OCI-LY7 (cell line): ENCODE results near the gene GFI1. TPM values are rescaled to one million over a fixed set of nuclear protein-coding genes. Genes with fewer than 3 reads are reported as not detected.

Experiments
- BruUV-seq: library from RNA; stranded (reverse); fragments of 400-500 nt; replicated peaks from 2 replicates; lab custom pipeline; 2021; lab: Mats Ljungman, UMichigan
- CTCF ChIA-PET: fragments of 300-600 bp; sonication (Branson Sonifier 250); formaldehyde crosslinking; loops from one replicate; lab custom pipeline; 2022; ENCODE audit warnings: antibody characterized with exemption; ENCODE audit not compliant: unreplicated experiment; lab: Charles Lee
- POLR2A ChIA-PET: fragments of 300-600 bp; sonication (Branson Sonifier 250); formaldehyde crosslinking; loops from one replicate; lab custom pipeline; 2022; ENCODE audit warnings: antibody characterized with exemption; lab: Charles Lee
- DNase-seq: peaks from one replicate; pipeline ENCODE4 v3.0.0-alpha.2; 2015; ENCODE audit warnings: low spot score
- H2AFZ ChIP-seq: fragments of 200-600 bp; sonication (generic), shearing (Covaris generic); 2 replicates; pipeline ENCODE4 v1.6.1; 2014; ENCODE audit warnings: mild to moderate bottlenecking, antibody characterized with exemption, low read length, moderate library complexity
- H3K27ac ChIP-seq: fragments of 200-600 bp; sonication (generic); 2 replicates; pipeline ENCODE4 v1.5.1; 2014; ENCODE audit warnings: mixed run types, low read depth, mild to moderate bottlenecking, moderate library complexity, low read length, inconsistent platforms; ENCODE audit not compliant: poor library complexity, severe bottlenecking
- H3K36me3 ChIP-seq: fragments of 200-600 bp; sonication (generic); 2 replicates; pipeline ENCODE4 v1.6.1; 2014; ENCODE audit warnings: mild to moderate bottlenecking, antibody characterized with exemption, low read length, moderate library complexity, mixed read lengths; ENCODE audit not compliant: insufficient read depth
- H3K4me1 ChIP-seq: fragments of 200-600 bp; sonication (generic); 2 replicates; pipeline ENCODE4 v1.5.1; 2014; ENCODE audit warnings: mild to moderate bottlenecking, low read length; ENCODE audit not compliant: insufficient read depth, poor library complexity, severe bottlenecking
- H3K4me2 ChIP-seq: fragments of 200-600 bp; sonication (generic); 2 replicates; pipeline ENCODE4 v1.6.1; 2014; ENCODE audit warnings: mild to moderate bottlenecking, low read length
- H3K4me3 ChIP-seq: fragments of 200-600 bp; sonication (generic); 2 replicates; pipeline ENCODE4 v1.5.1; 2014; ENCODE audit warnings: mild to moderate bottlenecking, low read depth, low read length; ENCODE audit not compliant: poor library complexity, severe bottlenecking
- H3K79me2 ChIP-seq: fragments of 200-600 bp; sonication (generic); 2 replicates; pipeline ENCODE4 v1.6.1; 2016; ENCODE audit warnings: low read depth, mild to moderate bottlenecking, low read length, moderate library complexity, mixed read lengths; ENCODE audit not compliant: insufficient read depth
- H3K9me2 ChIP-seq: fragments of 200-600 bp; sonication (generic); 2 replicates; pipeline ENCODE4 v1.6.1; 2016; ENCODE audit warnings: mild to moderate bottlenecking, low read length, mixed read lengths; ENCODE audit not compliant: insufficient read depth
- H3K9me3 ChIP-seq: fragments of 200-600 bp; sonication (generic); 2 replicates; pipeline ENCODE4 v1.6.1; 2014; ENCODE audit warnings: mild to moderate bottlenecking, mixed run types, low read length, mixed read lengths
- H4K20me1 ChIP-seq: fragments of 200-600 bp; sonication (generic); 2 replicates; pipeline ENCODE4 v1.6.1; 2014; ENCODE audit warnings: mild to moderate bottlenecking, antibody characterized with exemption, low read length, moderate library complexity, mixed read lengths; ENCODE audit not compliant: insufficient read depth
- EZH2phosphoT487 ChIP-seq: fragments of 200-600 bp; sonication (generic); IDR thresholded peaks from 2 replicates; pipeline ENCODE4 v1.6.1; 2018; ENCODE audit warnings: low read depth, borderline replicate concordance, mild to moderate bottlenecking, mixed run types, antibody characterized with exemption, low read length, moderate library complexity, mixed read lengths
- intact Hi-C: fragments of 100-400 bp; cut with micrococcal nuclease; formaldehyde crosslinking; loops from one replicate; pipeline ENCODE4 v1.10.0; 2022; ENCODE audit not compliant: unreplicated experiment
- total RNA-seq, 2 experiments: library from RNA; depleted of rRNA in 1 of 2; stranded (reverse); fragments of >200 nt in 1 of 2; shearing (Covaris generic) in 1 of 2; gene quantifications; 2 replicates each; pipeline ENCODE4 v1.2.3, GENCODE V29; 2014 to 2022
- TF ChIP-seq, protein P1 (sequence below): fragments of 200-600 bp; sonication (generic); conservative IDR thresholded peaks from 2 replicates; pipeline ENCODE4 v1.5.1; 2014; ENCODE audit warnings: mild to moderate bottlenecking, antibody characterized with exemption, low read length, moderate library complexity, mixed read lengths

The GFI1 gene
- total RNA-seq, 2 experiments from 2014 or later: 0.30 to 0.50 TPM

DNA sequence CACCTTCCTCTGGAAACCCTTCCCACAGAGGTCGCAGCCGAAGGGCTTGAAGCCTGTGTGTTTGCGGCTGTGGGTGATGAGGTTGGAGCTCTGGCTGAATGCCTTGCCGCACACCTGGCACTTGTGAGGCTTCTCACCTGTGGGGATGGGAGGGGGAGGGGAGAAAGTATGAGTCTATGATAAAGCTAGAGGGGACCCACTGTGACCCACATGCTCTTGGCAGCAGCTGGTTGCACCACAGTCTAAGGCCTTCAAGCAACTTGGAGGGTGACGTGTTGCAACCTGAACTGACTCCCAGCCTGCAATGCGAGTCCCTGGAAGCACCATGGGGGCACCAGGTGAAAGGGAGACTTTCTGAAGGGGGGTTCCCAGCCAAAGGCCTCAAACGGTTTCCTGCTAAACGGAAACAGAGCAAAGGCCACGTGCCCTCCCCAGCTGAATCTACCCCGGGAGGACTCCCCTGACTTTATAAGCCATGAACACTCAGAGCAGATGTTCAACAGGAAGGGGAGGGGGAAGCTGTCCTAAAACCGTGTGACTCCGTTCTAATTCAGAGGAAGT lies 10.6 kb downstream of the GFI1 start:
- Histone ChIP-seq H3K79me2 (no peaks in the 10 kb centered on the region), H3K4me2 (peak overlapping the region; percentile 12; the same call in 1 of the 2 replicates), H2AFZ (peak overlapping the region; percentile 33; the same call in 1 of the 2 replicates), H3K9me3 (no peaks in the 10 kb centered on the region), H3K27ac (no peak overlapping the region), H3K4me3 (no peak overlapping the region), H4K20me1 (no peaks in the 10 kb centered on the region), H3K4me1 (peaks cover 13% of the 10 kb centered on the region), H3K36me3 (no peaks in the 10 kb centered on the region), H3K9me2 (no peaks in the 10 kb centered on the region)
- peak; percentile 68 for DNase-seq
- POLR2A ChIA-PET: interaction anchor here (1.3 kb wide), 1 partner anchor 9 kb away, joined by 4 read pairs; no protein-coding TSS in a partner anchor
- intact Hi-C loops: no loop called here
- TF ChIP-seq, protein P1, sequence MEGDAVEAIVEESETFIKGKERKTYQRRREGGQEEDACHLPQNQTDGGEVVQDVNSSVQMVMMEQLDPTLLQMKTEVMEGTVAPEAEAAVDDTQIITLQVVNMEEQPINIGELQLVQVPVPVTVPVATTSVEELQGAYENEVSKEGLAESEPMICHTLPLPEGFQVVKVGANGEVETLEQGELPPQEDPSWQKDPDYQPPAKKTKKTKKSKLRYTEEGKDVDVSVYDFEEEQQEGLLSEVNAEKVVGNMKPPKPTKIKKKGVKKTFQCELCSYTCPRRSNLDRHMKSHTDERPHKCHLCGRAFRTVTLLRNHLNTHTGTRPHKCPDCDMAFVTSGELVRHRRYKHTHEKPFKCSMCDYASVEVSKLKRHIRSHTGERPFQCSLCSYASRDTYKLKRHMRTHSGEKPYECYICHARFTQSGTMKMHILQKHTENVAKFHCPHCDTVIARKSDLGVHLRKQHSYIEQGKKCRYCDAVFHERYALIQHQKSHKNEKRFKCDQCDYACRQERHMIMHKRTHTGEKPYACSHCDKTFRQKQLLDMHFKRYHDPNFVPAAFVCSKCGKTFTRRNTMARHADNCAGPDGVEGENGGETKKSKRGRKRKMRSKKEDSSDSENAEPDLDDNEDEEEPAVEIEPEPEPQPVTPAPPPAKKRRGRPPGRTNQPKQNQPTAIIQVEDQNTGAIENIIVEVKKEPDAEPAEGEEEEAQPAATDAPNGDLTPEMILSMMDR: no peak
- no peak for TF ChIP-seq EZH2phosphoT487
- BruUV-seq: no TSS peak
- CTCF ChIA-PET: no interaction called here

DNA sequence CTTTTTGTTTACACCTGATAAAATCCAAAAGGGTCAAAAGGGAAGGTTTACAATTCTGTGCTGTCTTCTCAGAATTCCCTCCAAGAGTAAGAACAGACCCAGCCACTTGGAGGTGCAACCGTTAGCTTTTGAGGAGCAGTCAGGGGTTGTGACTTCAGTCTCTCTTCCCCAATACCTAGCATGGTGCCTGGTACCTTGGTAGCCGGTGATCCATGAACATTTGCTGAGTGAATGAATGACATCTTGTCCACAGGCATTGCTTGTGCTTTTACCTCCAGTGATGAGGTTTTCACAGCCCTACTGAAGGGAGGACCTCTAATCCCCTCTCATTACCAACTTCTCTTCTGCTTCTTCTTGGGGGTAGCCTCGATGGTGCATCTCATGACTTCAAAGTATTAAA lies 11.7 kb downstream of the GFI1 start:
- Histone ChIP-seq H3K9me2 (no peaks in the 10 kb centered on the region), H2AFZ (no peak overlapping the region), H3K36me3 (no peaks in the 10 kb centered on the region), H3K9me3 (no peaks in the 10 kb centered on the region), H4K20me1 (no peaks in the 10 kb centered on the region), H3K79me2 (no peaks in the 10 kb centered on the region), H3K27ac (no peak overlapping the region), H3K4me1 (peaks cover 13% of the 10 kb centered on the region), H3K4me3 (no peak overlapping the region), H3K4me2 (no peak overlapping the region)
- ChIA-PET POLR2A (interaction anchor here (0.5 kb wide), 1 partner anchor 49 kb away, joined by 4 read pairs; no protein-coding TSS in a partner anchor), CTCF (no interaction called here)
- intact Hi-C loops: no loop called here
- no peak for TF ChIP-seq EZH2phosphoT487
- TF ChIP-seq, protein P1: no peak
- no TSS peak for BruUV-seq
- no peak for DNase-seq

DNA sequence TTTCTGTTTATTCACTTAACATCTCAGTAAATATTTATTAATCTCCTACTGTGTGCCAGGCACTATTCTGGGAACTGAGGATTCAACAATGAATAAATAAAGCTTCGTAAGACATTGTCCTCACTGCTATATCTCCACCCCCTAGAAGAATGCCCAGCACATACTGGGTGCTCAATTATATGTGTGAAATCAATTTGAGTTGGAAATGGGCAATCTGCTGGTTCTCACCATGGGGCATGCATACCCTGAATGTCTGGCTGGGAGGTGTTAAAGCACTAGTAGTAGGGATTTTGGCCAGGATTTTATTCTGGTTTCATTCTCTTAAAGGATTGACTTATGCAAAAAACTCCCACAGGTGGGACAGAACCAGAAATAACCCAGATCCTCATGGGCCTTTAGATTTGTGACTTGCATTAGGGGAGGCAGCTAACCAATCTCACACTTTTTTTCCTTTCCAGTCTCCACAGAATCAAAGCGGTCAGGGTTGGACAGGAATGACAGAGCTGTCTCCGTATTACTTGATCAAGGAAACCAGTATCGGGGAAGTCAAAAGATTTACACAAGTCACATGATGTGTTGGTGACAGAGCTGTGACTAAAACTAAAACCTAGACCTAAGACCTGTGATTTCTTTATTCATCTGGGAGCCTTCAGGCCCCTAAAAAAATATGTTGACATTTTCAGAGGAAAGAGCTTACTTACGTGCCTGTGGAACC lies 12.8 kb downstream of the GFI1 start:
- intact Hi-C loops: no loop called here
- Histone ChIP-seq H3K79me2 (no peaks in the 10 kb centered on the region), H3K27ac (no peak overlapping the region), H3K4me3 (no peak overlapping the region), H4K20me1 (no peaks in the 10 kb centered on the region), H3K36me3 (no peaks in the 10 kb centered on the region), H3K4me2 (no peak overlapping the region), H3K9me2 (no peaks in the 10 kb centered on the region), H3K9me3 (no peaks in the 10 kb centered on the region), H3K4me1 (peaks cover 13% of the 10 kb centered on the region), H2AFZ (no peak overlapping the region)
- TF ChIP-seq, protein P1: no peak
- no peak for TF ChIP-seq EZH2phosphoT487
- ChIA-PET CTCF (no interaction called here), POLR2A (interaction anchor here (0.7 to 1.2 kb wide), 2 partner anchors 15 to 48 kb away, joined by 3 read pairs; no protein-coding TSS in a partner anchor)
- DNase-seq: no peak
- BruUV-seq: no TSS peak
